ENCODE measurements around the gene STPG1.
A peak's percentile ranks its signal among the peaks of the same experiment; 100 is the strongest.

STPG1 gene

DNA sequence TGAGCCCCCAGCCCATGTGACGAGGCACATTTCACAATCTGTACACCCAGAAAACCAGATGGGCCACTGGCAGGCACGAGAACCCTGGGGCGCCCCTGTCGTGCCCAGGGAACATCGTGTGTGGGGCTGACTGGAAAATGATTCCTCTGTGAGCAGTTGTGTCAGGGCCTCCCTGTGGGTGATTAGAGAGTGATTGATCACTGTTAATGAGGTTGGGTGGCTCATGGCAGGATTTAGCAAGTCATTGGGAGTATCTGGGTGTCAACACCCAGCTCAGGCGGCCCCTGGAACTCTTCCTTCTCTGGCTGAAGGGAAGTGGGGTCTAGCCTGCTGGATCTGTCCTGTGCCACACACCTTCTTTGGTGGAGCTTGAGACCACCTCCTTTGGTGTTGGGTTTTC is 88.7 kb downstream of the STPG1 start:
- no peak for TF ChIP-seq SPI1 (IDR thresholded peaks at IDR 0.05; ENCODE audit: borderline replicate concordance, low read depth)
- no peak for TF ChIP-seq GABPA (IDR thresholded peaks at IDR 0.05; ENCODE audit: low read depth)
- TF ChIP-seq, protein P1, sequence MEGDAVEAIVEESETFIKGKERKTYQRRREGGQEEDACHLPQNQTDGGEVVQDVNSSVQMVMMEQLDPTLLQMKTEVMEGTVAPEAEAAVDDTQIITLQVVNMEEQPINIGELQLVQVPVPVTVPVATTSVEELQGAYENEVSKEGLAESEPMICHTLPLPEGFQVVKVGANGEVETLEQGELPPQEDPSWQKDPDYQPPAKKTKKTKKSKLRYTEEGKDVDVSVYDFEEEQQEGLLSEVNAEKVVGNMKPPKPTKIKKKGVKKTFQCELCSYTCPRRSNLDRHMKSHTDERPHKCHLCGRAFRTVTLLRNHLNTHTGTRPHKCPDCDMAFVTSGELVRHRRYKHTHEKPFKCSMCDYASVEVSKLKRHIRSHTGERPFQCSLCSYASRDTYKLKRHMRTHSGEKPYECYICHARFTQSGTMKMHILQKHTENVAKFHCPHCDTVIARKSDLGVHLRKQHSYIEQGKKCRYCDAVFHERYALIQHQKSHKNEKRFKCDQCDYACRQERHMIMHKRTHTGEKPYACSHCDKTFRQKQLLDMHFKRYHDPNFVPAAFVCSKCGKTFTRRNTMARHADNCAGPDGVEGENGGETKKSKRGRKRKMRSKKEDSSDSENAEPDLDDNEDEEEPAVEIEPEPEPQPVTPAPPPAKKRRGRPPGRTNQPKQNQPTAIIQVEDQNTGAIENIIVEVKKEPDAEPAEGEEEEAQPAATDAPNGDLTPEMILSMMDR (IDR thresholded peaks at IDR 0.05; ENCODE audit: insufficient read depth, low read length) = no peak
- TF ChIP-seq POLR2AphosphoS5 (IDR thresholded peaks at IDR 0.05; ENCODE audit: low read depth) = no peak
- TF ChIP-seq, protein P2, sequence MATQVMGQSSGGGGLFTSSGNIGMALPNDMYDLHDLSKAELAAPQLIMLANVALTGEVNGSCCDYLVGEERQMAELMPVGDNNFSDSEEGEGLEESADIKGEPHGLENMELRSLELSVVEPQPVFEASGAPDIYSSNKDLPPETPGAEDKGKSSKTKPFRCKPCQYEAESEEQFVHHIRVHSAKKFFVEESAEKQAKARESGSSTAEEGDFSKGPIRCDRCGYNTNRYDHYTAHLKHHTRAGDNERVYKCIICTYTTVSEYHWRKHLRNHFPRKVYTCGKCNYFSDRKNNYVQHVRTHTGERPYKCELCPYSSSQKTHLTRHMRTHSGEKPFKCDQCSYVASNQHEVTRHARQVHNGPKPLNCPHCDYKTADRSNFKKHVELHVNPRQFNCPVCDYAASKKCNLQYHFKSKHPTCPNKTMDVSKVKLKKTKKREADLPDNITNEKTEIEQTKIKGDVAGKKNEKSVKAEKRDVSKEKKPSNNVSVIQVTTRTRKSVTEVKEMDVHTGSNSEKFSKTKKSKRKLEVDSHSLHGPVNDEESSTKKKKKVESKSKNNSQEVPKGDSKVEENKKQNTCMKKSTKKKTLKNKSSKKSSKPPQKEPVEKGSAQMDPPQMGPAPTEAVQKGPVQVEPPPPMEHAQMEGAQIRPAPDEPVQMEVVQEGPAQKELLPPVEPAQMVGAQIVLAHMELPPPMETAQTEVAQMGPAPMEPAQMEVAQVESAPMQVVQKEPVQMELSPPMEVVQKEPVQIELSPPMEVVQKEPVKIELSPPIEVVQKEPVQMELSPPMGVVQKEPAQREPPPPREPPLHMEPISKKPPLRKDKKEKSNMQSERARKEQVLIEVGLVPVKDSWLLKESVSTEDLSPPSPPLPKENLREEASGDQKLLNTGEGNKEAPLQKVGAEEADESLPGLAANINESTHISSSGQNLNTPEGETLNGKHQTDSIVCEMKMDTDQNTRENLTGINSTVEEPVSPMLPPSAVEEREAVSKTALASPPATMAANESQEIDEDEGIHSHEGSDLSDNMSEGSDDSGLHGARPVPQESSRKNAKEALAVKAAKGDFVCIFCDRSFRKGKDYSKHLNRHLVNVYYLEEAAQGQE (IDR thresholded peaks at IDR 0.05; ENCODE audit: insufficient replicate concordance, low read depth) = no peak
- peaks cover 28% of the 10 kb centered on the region for H3K27me3 ChIP-seq (ENCODE audit: insufficient read depth, poor library complexity, severe bottlenecking)
- H3K4me3 ChIP-seq (replicated peaks; ENCODE audit: insufficient read depth, low read length) = no peak overlapping the region
- H3K27ac ChIP-seq (replicated peaks) = no peak overlapping the region
- DNase-seq (ENCODE audit: low read depth in 1 of 2, low spot score in 1 of 2) = no peak

DNA sequence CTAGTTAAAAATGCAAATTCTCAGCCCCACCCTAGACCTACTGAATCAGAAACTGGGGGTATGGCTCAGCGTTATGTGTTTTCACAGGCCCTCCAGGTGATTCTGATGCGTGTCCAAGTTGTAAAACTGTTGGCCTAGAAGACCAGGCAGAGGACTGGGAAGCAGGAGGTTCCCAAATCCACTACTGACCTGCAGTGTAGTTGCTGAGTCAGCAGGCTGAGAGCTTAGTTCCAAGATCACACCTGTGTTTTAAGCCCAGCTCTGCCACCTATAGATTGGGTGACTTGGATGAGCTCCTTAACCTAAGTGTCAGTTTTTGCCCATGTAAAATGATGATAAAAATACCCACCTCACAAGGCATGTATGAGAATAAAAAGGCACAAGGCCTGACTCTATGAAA is 90.3 kb downstream of the STPG1 start:
- no peak overlapping the region for H3K27ac ChIP-seq (replicated peaks)
- DNase-seq (ENCODE audit: low read depth in 1 of 2, low spot score in 1 of 2) = no peak
- TF ChIP-seq POLR2AphosphoS5 (IDR thresholded peaks at IDR 0.05; ENCODE audit: low read depth) = no peak
- no peak for TF ChIP-seq GABPA (IDR thresholded peaks at IDR 0.05; ENCODE audit: low read depth)
- no peak for TF ChIP-seq SPI1 (IDR thresholded peaks at IDR 0.05; ENCODE audit: borderline replicate concordance, low read depth)
- TF ChIP-seq, protein P1 (IDR thresholded peaks at IDR 0.05; ENCODE audit: insufficient read depth, low read length) = no peak
- TF ChIP-seq, protein P2 (IDR thresholded peaks at IDR 0.05; ENCODE audit: insufficient replicate concordance, low read depth) = no peak
- H3K27me3 ChIP-seq (ENCODE audit: insufficient read depth, poor library complexity, severe bottlenecking) = peaks cover 28% of the 10 kb centered on the region
- H3K4me3 ChIP-seq (replicated peaks; ENCODE audit: insufficient read depth, low read length) = no peak overlapping the region

DNA sequence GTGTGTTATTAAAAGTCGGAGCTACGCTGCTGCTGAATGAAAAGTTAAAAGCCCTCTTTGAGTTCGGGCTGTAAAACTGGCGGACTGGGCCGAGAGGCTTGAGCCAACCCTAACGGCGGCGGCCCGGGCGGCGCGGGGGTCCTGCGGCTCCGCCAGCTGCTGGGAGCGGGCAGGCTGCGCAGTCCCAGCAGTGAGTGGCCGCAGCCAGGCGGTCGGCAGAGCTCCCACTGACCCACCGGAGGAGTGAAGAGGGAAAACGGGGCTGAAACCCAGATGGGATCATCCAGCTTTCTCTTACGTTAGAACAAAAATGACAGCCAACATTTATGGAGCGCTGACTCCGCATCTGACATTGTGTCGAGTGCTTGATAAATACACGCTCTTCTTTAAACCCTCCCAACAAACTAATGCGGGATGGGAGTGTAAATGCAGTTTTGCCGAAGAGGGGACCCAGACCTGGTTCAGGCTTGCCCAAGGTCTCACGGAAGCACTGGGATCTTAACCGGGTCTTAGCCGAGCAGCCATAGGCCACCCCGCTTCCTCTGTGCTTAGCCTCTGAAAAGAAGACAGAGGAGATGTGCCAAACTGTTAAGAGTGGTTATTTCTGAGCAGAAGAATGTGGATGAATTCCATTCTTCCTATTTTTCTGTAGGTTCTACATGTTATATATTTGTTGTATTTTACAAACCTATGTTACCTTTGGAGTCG is 91.0 kb downstream of the STPG1 start:
- no peak for DNase-seq (ENCODE audit: low read depth in 1 of 2, low spot score in 1 of 2)
- Histone ChIP-seq H3K4me3 (replicated peaks; ENCODE audit: insufficient read depth, low read length) (peak overlapping the region; percentile 51), H3K27me3 (ENCODE audit: insufficient read depth, poor library complexity, severe bottlenecking) (peaks cover 28% of the 10 kb centered on the region), H3K27ac (replicated peaks) (no peak overlapping the region)
- TF ChIP-seq, protein P1 (IDR thresholded peaks at IDR 0.05; ENCODE audit: insufficient read depth, low read length) = no peak
- TF ChIP-seq, protein P2 (IDR thresholded peaks at IDR 0.05; ENCODE audit: insufficient replicate concordance, low read depth) = no peak
- TF ChIP-seq SPI1 (IDR thresholded peaks at IDR 0.05; ENCODE audit: borderline replicate concordance, low read depth) (no peak), POLR2AphosphoS5 (IDR thresholded peaks at IDR 0.05; ENCODE audit: low read depth) (no peak), GABPA (IDR thresholded peaks at IDR 0.05; ENCODE audit: low read depth) (no peak)
